Eye (tissue), 1 donor: ENCODE data around the gene PHOX2A.
"Not testable (repeated sequence)": the region's sequence is repeated elsewhere in the genome, so short reads cannot be mapped to it uniquely, and the experiment has no call there.

Source experiments
- DNase-seq: peaks from one replicate; pipeline ENCODE4 v3.0.0-alpha.2; 2015

The PHOX2A gene

DNA sequence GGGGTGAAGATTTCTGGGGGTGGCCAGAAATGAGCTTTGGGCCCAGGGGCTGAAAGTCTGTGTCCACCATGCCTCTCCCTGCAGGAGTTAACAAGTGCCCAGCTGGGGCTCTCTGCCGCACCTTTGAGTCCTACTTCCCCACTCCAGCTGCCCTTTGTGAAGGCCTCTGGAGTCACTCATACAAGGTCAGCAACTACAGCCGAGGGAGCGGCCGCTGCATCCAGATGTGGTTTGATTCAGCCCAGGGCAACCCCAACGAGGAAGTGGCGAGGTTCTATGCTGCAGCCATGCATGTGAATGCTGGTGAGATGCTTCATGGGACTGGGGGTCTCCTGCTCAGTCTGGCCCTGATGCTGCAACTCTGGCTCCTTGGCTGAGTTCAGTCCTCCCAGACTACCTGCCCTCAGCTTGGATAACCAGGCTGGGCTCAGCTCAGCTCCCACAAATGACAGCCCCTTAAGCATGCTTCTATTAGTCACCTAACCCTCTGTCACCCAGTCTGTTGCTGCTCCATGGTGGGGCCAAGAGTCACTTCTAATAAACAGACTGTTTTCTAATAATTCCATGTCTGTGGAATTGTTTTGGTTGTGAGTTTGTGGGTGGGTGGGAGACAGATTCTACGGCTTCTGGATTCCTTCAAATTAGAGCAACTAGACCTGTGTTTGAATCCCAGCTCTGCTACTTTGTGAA is 22.4 kb downstream of the PHOX2A start:
- DNase-seq, result no peak

DNA sequence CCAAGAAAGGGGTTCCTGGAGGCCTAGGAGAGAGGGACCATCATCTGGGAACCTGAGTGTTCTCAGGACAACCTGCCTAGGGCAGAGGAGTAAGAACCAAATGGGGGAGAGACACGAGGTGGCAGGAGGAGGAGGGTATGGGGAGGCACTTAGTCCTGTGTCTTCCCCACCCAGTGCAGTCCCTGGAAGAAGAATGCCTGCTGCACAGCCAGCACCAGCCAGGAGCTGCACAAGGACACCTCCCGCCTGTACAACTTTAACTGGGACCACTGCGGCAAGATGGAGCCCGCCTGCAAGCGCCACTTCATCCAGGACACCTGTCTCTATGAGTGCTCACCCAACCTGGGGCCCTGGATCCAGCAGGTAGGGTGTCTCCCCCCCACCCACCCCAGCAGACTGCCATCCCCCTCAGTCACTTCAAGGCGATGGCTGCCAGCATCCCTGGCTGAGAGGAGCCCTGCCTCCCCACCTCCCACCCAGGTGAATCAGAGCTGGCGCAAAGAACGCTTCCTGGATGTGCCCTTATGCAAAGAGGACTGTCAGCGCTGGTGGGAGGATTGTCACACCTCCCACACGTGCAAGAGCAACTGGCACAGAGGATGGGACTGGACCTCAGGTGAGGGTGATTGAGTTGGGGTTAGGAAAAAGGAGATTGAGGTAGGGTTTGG is 23.1 kb downstream of the PHOX2A start:
- no peak for DNase-seq

GRCh38 chr11:72218251-72218745 is 25.7 kb downstream of the PHOX2A start:
- DNase-seq, result no peak

DNA sequence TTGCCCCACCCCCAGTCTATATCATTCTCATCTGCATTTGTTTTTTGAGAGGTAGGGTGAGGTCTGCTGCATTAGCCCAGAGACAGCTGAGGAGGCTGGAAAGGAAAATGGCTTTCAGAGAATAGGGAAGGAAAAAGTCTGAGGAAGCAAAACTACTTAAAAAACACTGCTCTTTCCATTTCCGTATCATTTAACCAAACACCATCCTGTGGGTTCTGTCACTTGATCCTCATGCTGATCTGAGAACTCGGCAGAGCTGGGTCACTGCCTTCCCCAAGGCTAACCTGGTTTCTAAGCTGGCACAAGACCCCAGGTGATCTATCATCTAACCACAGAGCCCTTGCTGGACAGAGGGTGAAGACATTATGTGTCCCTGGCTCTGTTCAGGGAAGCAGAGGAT is 26.1 kb downstream of the PHOX2A start:
- no peak for DNase-seq

GRCh38 chr11:72216638-72217037 is 27.3 kb downstream of the PHOX2A start, which contains the start of gene FOLR2:
Gene FOLR2 (plus strand): TSS chr11:72216794. CDS start chr11:72218585, 1,791 bp downstream.
- no peak for DNase-seq

DNA sequence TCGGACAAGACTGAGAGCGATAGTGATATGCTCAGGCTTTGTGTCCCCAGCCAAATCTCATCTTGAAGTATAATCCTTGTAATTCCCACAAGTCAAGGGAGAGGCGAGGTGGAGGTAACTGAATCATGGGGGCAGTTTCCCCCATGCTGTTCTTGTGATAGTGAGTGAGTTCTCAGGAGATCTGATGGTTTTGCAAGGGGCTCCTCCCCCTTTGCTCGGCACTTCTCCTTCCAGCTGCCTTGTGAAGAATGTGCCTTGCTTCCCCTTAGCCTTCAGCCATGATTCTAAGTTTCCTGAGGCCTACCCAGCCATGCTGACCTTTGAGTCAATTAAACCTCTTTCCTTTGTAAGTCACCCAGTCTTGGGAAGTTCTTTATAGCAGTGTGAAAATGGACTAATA is 34.9 kb downstream of the PHOX2A start:
- no peak for DNase-seq

- no peak for DNase-seq
Observed at GRCh38 chr11:72208281-72208680, 35.7 kb downstream of the PHOX2A start.

- DNase-seq, result not testable (repeated sequence)
Observed at GRCh38 chr11:72206794-72207193, 37.2 kb downstream of the PHOX2A start.

DNA sequence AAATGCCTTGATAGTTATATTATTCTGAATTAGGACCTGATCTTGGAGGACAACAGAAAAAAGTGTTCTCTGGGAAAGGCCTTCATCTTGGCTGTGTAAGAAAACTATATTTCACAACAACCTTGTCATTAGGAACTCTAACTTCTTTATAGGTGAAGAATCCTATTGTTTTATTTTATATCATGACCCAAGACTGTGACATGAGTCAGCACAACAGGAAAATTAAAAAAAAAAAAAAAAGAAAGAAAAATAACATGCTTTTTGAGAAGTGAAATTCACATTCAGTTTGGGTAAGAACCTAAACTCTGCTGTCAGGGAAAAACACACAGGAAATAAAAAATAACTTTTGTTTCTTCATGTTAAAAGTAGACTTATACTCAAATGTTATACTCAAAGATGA is 39.1 kb downstream of the PHOX2A start:
- no peak for DNase-seq

GRCh38 chr11:72203163-72203562 is 40.8 kb downstream of the PHOX2A start:
- no peak for DNase-seq

- no peak for DNase-seq
Observed at GRCh38 chr11:72202571-72202970, 41.4 kb downstream of the PHOX2A start.

DNA sequence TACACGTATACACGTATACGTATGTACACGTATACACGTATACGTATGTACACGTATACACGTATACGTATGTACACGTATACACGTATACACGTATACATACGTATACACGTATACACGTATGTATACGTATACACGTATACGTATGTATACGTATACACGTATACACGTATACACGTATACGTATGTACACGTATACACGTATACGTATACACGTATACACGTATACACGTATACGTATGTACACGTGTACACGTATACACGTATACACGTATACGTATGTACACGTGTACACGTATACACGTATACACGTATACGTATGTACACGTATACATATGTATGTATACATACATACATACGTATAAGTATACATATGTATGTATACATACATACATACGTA is 42.5 kb downstream of the PHOX2A start:
- DNase-seq, result not testable (repeated sequence)

- DNase-seq, result no peak
Observed at GRCh38 chr11:72195518-72196270, 48.3 kb downstream of the PHOX2A start.

GRCh38 chr11:72191961-72192381 is 52.0 kb downstream of the PHOX2A start, which contains the start of gene FOLR1:
Gene FOLR1 (plus strand): TSS chr11:72192140. CDS start chr11:72192174, 34 bp downstream.
- DNase-seq, result peak; percentile 7

DNA sequence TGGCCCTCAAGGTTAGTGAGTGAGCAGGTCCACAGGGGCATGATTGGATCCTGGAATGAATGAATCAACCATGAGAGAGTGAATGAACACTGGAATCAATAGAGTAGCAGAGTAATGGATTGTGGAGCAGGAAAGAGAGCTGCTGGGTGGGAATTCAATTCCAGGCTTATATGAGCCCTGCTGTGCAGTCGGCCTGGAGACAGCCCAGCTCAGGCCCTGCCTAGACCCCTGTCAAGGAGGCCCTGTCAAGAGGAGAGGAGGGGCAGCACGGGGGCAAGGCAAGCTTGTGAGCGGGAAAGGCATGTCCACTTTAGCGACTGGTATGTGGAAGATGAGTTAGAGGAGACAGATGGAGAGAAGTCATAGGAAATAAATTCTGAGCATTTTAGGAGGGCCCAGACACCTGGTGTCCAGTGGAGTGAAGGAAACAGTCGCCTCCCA is 53.3 kb downstream of the PHOX2A start:
- peak; percentile 21 for DNase-seq

DNA sequence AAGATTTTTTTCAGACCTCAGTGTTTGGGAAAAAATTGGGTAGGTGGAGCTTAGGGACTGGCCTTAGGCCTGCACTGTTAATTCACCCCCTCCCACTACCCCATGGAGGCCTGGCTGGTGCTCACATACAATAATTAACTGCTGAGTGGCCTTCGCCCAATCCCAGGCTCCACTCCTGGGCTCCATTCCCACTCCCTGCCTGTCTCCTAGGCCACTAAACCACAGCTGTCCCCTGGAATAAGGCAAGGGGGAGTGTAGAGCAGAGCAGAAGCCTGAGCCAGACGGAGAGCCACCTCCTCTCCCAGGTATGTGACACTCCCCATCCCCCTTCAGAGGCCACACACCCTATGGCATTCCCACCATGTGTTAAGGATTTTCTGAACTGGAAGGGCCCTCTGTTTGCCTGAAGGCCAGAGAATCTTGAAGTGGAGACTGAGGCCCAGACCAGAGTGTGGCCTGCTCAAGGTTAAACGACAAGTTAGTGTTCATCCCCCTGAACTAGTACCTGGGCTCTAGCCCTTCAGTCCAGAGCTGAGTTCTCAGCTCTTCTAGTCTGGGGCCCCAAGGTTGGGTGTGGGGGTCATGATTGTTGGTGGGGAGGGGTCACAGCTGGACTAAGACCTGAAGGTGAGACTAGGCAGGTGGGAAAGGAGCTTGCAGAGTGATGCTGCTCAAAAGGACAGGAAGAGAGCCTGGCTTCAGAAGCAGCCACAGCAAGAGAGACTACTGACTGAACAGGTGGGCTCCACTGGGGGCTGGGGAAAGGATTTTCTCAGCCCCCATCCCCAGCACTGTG is 54.3 kb downstream of the PHOX2A start:
- DNase-seq, result peak; percentile 18
